Thyroid gland (tissue), 4 donors: ENCODE data around the gene FBXO9. TPM values are rescaled to one million over a fixed set of nuclear protein-coding genes. Genes with fewer than 3 reads are reported as not detected.

Experiments used
- DNase-seq, 2 donors: peaks; one replicate each; pipeline ENCODE4 v3.0.0-alpha.2; 2019
- H3K27ac ChIP-seq, 3 donors: fragments of 200-600 bp; sonication (generic); 1 replicate in 2 of 3; 2 replicates in 1 of 3; pipeline ENCODE4 v1.5.1; 2016 to 2019; ENCODE audit warnings: mild to moderate bottlenecking in 1 of 3, moderate library complexity in 1 of 3
- H3K27me3 ChIP-seq: fragments of 200-600 bp; sonication (generic); one replicate; pipeline ENCODE4 v1.5.1; 2019
- H3K36me3 ChIP-seq, 2 donors: fragments of 200-600 bp; sonication (generic); one replicate each; pipeline ENCODE4 v1.5.1; 2016 to 2019
- H3K4me1 ChIP-seq, 2 donors: fragments of 200-600 bp; sonication (generic); one replicate each; pipeline ENCODE4 v1.5.1; 2017 to 2019
- H3K4me3 ChIP-seq, 3 donors: fragments of 200-600 bp; sonication (generic); replicated peaks in 1 of 3; 1 replicate in 2 of 3; 2 replicates in 1 of 3; pipeline ENCODE4 v1.5.1; 2016; ENCODE audit warnings: mild to moderate bottlenecking in 1 of 3
- H3K9me3 ChIP-seq: fragments of 200-600 bp; sonication (generic); one replicate; pipeline ENCODE4 v1.5.1; 2017
- CTCF ChIP-seq, 6 experiments: fragments of 200-600 bp in 3 of 6; fragments of 450-650 bp in 3 of 6; sonication (generic) in 3 of 6; IDR thresholded peaks; one replicate each; pipeline ENCODE4 v1.5.1; 2016 to 2019; ENCODE audit warnings: antibody characterized with exemption in 6 of 6, mild to moderate bottlenecking in 2 of 6, inconsistent platforms in 1 of 6, moderate library complexity in 1 of 6
- POLR2A ChIP-seq, 2 donors: fragments of 450-650 bp; IDR thresholded peaks; one replicate each; pipeline ENCODE4 v1.6.1; 2017; ENCODE audit warnings: antibody characterized with exemption in 2 of 2, mild to moderate bottlenecking in 2 of 2, moderate library complexity in 1 of 2
- WGBS, 2 donors: methylation state at CpG; one replicate each; pipeline ENCODE4 v1.1.5; 2017; 5-methylcytosine and 5-hydroxymethylcytosine counted together
- intact Hi-C: fragments of 100-400 bp; cut with DNase I; formaldehyde crosslinking; loops from one replicate; pipeline ENCODE4 v1.15.1; 2023
- total RNA-seq, 4 donors: library from RNA; depleted of rRNA; stranded (reverse); fragments of >200 nt; gene quantifications; one replicate each; pipeline ENCODE4 v1.2.3, GENCODE V29; 2016

Gene FBXO9
- total RNA-seq, 4 donors from 2014 or later = 62.1 to 77.4 (median 76.4) TPM

- Histone ChIP-seq H3K27ac (no peak overlapping the region), H3K4me3 (no peak overlapping the region), H3K9me3 (no peaks in the 10 kb centered on the region), H3K27me3 (no peaks in the 10 kb centered on the region), H3K36me3 (peaks cover 3 to 13% of the 10 kb centered on the region in 2 donors), H3K4me1 (no peaks in the 10 kb centered on the region)
- no peak for TF ChIP-seq POLR2A (IDR thresholded peaks at IDR 0.05)
- no peak for TF ChIP-seq CTCF (IDR thresholded peaks at IDR 0.05)
- 96 to 97% methylated on average over 1 of the region's 1 CpG for WGBS, 2 donors
- intact Hi-C loops = no loop called here
- no peak for DNase-seq
Measured at GRCh38 chr6:53023323-53023722, 41.9 kb upstream of the FBXO9 start.

- no peaks in the 10 kb centered on the region for H3K4me1 ChIP-seq
- WGBS, 2 donors = 84 to 86% methylated on average over 3 of the region's 3 CpGs
- no peak overlapping the region for H3K27ac ChIP-seq
- H3K4me3 ChIP-seq = no peak overlapping the region
- H3K27me3 ChIP-seq = no peaks in the 10 kb centered on the region
- intact Hi-C loops = no loop called here
- H3K9me3 ChIP-seq = no peaks in the 10 kb centered on the region
- peaks cover 6 to 26% of the 10 kb centered on the region in 2 donors for H3K36me3 ChIP-seq
- DNase-seq = no peak
- no peak for TF ChIP-seq CTCF (IDR thresholded peaks at IDR 0.05)
- no peak for TF ChIP-seq POLR2A (IDR thresholded peaks at IDR 0.05)
Measured at GRCh38 chr6:53026526-53026925, 38.7 kb upstream of the FBXO9 start.

GRCh38 chr6:53027131-53027718 is 38.0 kb upstream of the FBXO9 start:
- WGBS, 2 donors = 86 to 88% methylated on average over 5 of the region's 5 CpGs
- Histone ChIP-seq H3K36me3 (peaks cover 6 to 26% of the 10 kb centered on the region in 2 donors), H3K4me3 (no peak overlapping the region), H3K27me3 (no peaks in the 10 kb centered on the region), H3K4me1 (no peaks in the 10 kb centered on the region), H3K27ac (no peak overlapping the region), H3K9me3 (no peaks in the 10 kb centered on the region)
- intact Hi-C loops = no loop called here
- DNase-seq = no peak
- TF ChIP-seq POLR2A (IDR thresholded peaks at IDR 0.05) = no peak
- no peak for TF ChIP-seq CTCF (IDR thresholded peaks at IDR 0.05)

- H3K4me1 ChIP-seq = no peaks in the 10 kb centered on the region
- H3K9me3 ChIP-seq = no peaks in the 10 kb centered on the region
- H3K4me3 ChIP-seq = no peak overlapping the region
- H3K27me3 ChIP-seq = no peaks in the 10 kb centered on the region
- DNase-seq = no peak
- intact Hi-C loops = no loop called here
- no peak overlapping the region for H3K27ac ChIP-seq
- TF ChIP-seq CTCF (IDR thresholded peaks at IDR 0.05) (no peak), POLR2A (IDR thresholded peaks at IDR 0.05) (no peak)
- peaks cover 6 to 26% of the 10 kb centered on the region in 2 donors for H3K36me3 ChIP-seq
- WGBS, 2 donors = 89 to 95% methylated on average over 1 of the region's 1 CpG
Measured at GRCh38 chr6:53028467-53028866, 36.7 kb upstream of the FBXO9 start.

GRCh38 chr6:53029257-53029656 is 35.9 kb upstream of the FBXO9 start:
- H3K36me3 ChIP-seq = peaks cover 6 to 26% of the 10 kb centered on the region in 2 donors
- TF ChIP-seq POLR2A (IDR thresholded peaks at IDR 0.05) = no peak
- no peak for TF ChIP-seq CTCF (IDR thresholded peaks at IDR 0.05)
- H3K4me3 ChIP-seq = no peak overlapping the region
- no peak overlapping the region for H3K27ac ChIP-seq
- intact Hi-C loops = no loop called here
- no peaks in the 10 kb centered on the region for H3K27me3 ChIP-seq
- H3K9me3 ChIP-seq = no peaks in the 10 kb centered on the region
- no peak for DNase-seq
- peaks cover 0 to 5% of the 10 kb centered on the region in 2 donors for H3K4me1 ChIP-seq
